H1 (cell line): Measurements from ENCODE around the gene STAM2. TPM values are rescaled to one million over a fixed set of nuclear protein-coding genes. Genes with fewer than 3 reads are reported as not detected.

Source experiments
- HDAC6 ChIP-seq: IDR thresholded peaks from one replicate; pipeline ENCODE4 v1.7.1; 2012; ENCODE audit warnings: low read depth, mild to moderate bottlenecking, inconsistent platforms, low read length, moderate library complexity
- polyA plus RNA-seq, 7 experiments: library from polyadenylated mRNA; depleted of rRNA in 3 of 7; stranded (reverse) in 5 of 7; unstranded in 2 of 7; fragments of >200 nt in 5 of 7; fragments of 200-250 nt in 2 of 7; gene quantifications; 1 replicate in 5 of 7; 2 replicates in 1 of 7; 4 replicates in 1 of 7; pipeline versions ENCODE4 v1.2.1 to v1.2.3, GENCODE V29; 2011 to 2013; ENCODE audit warnings: missing spikeins in 2 of 7, mixed read lengths in 2 of 7
- total RNA-seq: library from RNA; stranded (reverse); fragmentation: NEBNext Ultra II Directional; extraction: Animal tissue kit (Norgen Biotek cat#: 25700); gene quantifications from 2 replicates; pipeline ENCODE4 v1.2.1, GENCODE V29; 2021

The STAM2 gene
- total and polyA plus RNA-seq, 2 of the 8 experiments (the other 6 are each of a cell fraction or from before 2014, with no cell fraction given): 5.4 to 9.4 TPM

- no peak for TF ChIP-seq HDAC6
Measured at GRCh38 chr2:152175368-152176112, at the start of gene STAM2 (continued).
